Upper lobe of left lung (tissue), 4 donors: ENCODE results near the gene OTOG.

ENCODE experiments used
- CTCF ChIP-seq, 6 experiments: fragments of 450-650 bp in 4 of 6; fragments of 200-600 bp in 2 of 6; sonication (generic) in 2 of 6; IDR thresholded peaks; one replicate each; pipeline ENCODE4 v1.5.1; 2016 to 2019; ENCODE audit warnings: antibody characterized with exemption in 6 of 6
- EP300 ChIP-seq, 4 donors: sonication (generic); formaldehyde crosslinking; IDR thresholded peaks; one replicate each; pipeline ENCODE4 v1.5.1; 2017; ENCODE audit warnings: antibody characterized with exemption in 4 of 4, control low read depth in 2 of 4
- POLR2A ChIP-seq, 4 donors: fragments of 450-650 bp; IDR thresholded peaks; one replicate each; pipeline ENCODE4 v1.5.1; 2016 to 2017; ENCODE audit warnings: antibody characterized with exemption in 4 of 4, mild to moderate bottlenecking in 2 of 4
- POLR2AphosphoS5 ChIP-seq, 2 donors: sonication (generic); formaldehyde crosslinking; IDR thresholded peaks; one replicate each; pipeline ENCODE4 v1.5.1; 2017; ENCODE audit warnings: antibody characterized with exemption in 2 of 2

- no peak for TF ChIP-seq POLR2A (IDR thresholded peaks at IDR 0.05)
- TF ChIP-seq CTCF (IDR thresholded peaks at IDR 0.05) = no peak
- no peak for TF ChIP-seq POLR2AphosphoS5 (IDR thresholded peaks at IDR 0.05)
- TF ChIP-seq EP300 (IDR thresholded peaks at IDR 0.05) = no peak
Observed at GRCh38 chr11:17651681-17652080, 104.6 kb downstream of the OTOG start.
